Mesendoderm (in vitro differentiated cells): ENCODE measurements around the gene SBNO1.
"Not testable (repeated sequence)": the region's sequence is repeated elsewhere in the genome, so short reads cannot be mapped to it uniquely, and the experiment has no call there.

Experiments used
- DNase-seq: peaks from one replicate; pipeline ENCODE4 v3.0.0; 2013
- H2AK5ac ChIP-seq: 2 replicates; pipeline ENCODE4 v1.6.1; 2013; ENCODE audit warnings: low read length, inconsistent platforms
- H2BK120ac ChIP-seq: 2 replicates; pipeline ENCODE4 v1.6.1; 2013; ENCODE audit warnings: low read depth, mild to moderate bottlenecking, low read length, moderate library complexity, mixed read lengths
- H2BK15ac ChIP-seq: replicated peaks from 2 replicates; pipeline ENCODE4 v1.6.1; 2013; ENCODE audit warnings: low read depth, mild to moderate bottlenecking, moderate library complexity
- H2BK5ac ChIP-seq: 2 replicates; pipeline ENCODE4 v1.6.1; 2013; ENCODE audit warnings: low read length, inconsistent platforms
- H3K18ac ChIP-seq: 2 replicates; pipeline ENCODE4 v1.6.1; 2013; ENCODE audit warnings: mild to moderate bottlenecking, low read length, mixed read lengths
- H3K23ac ChIP-seq: one replicate; pipeline ENCODE4 v1.6.1; 2013; ENCODE audit warnings: low read length
- H3K27ac ChIP-seq: 2 replicates; pipeline ENCODE4 v1.5.1; 2013; ENCODE audit warnings: low read depth, mild to moderate bottlenecking, inconsistent platforms, low read length, moderate library complexity
- H3K27me3 ChIP-seq: 2 replicates; pipeline ENCODE4 v1.6.1; 2013; ENCODE audit warnings: low read length, control low read depth, mild to moderate bottlenecking, inconsistent platforms; ENCODE audit not compliant: insufficient read depth, poor library complexity
- H3K36me3 ChIP-seq: 2 replicates; pipeline ENCODE4 v1.6.1; 2013; ENCODE audit warnings: low read length, inconsistent platforms; ENCODE audit not compliant: control insufficient read depth, insufficient read depth
- H3K4ac ChIP-seq: one replicate; pipeline ENCODE4 v1.6.1; 2013; ENCODE audit warnings: low read depth, mild to moderate bottlenecking, low read length, moderate library complexity
- H3K4me1 ChIP-seq: 2 replicates; pipeline ENCODE4 v1.6.1; 2013; ENCODE audit warnings: low read depth, low read length, inconsistent platforms; ENCODE audit not compliant: control insufficient read depth
- H3K4me2 ChIP-seq: 2 replicates; pipeline ENCODE4 v1.6.1; 2013; ENCODE audit warnings: low read length
- H3K4me3 ChIP-seq: 2 replicates; pipeline ENCODE4 v1.5.1; 2013; ENCODE audit warnings: mild to moderate bottlenecking, low read length
- H3K56ac ChIP-seq: one replicate; pipeline ENCODE4 v1.6.1; 2013; ENCODE audit warnings: low read length
- H3K79me1 ChIP-seq: 2 replicates; pipeline ENCODE4 v1.6.1; 2013; ENCODE audit warnings: low read length, inconsistent platforms
- H3K79me2 ChIP-seq: 2 replicates; pipeline ENCODE4 v1.6.1; 2013; ENCODE audit warnings: mild to moderate bottlenecking, low read length; ENCODE audit not compliant: control insufficient read depth, insufficient read depth
- H3K9ac ChIP-seq: 2 replicates; pipeline ENCODE4 v1.6.1; 2013; ENCODE audit warnings: low read length, inconsistent platforms
- H4K5ac ChIP-seq: one replicate; pipeline ENCODE4 v1.6.1; 2013; ENCODE audit warnings: low read length
- H4K8ac ChIP-seq: one replicate; pipeline ENCODE4 v1.6.1; 2013; ENCODE audit warnings: low read depth, mild to moderate bottlenecking, control low read depth, low read length, moderate library complexity
- WGBS: extraction: QIAGEN DNeasy Blood & Tissue Kit; methylation state at CpG from one replicate; pipeline ENCODE4 v1.1.7; 2013; ENCODE audit warnings: low lambda C conversion rate, missing lambda C conversion rate; ENCODE audit not compliant: insufficient coverage; ENCODE audit errors: extremely low coverage; 5-methylcytosine and 5-hydroxymethylcytosine counted together

SBNO1 gene

DNA sequence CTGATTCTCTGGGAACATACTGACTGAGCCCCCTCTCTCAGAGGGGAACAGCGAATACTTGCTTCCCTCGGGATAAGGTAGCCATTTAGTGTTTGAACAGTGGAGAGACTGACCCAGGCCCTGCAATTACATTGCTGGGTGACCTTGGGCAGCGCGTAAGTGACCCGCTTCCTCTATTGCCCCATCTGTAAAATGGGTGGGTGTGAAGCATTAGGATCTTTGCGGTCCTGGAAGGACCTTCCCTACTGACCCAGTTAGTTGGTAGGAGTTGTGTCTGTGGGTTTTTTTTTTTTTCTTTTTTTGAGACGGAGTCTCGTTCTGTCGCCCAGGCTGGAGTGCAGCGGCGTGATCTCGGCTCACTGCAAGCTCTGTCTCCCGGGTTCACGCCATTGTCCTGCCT, 18.0 kb upstream of the SBNO1 start:
- Histone ChIP-seq H3K4me1 (peaks cover 1% of the 10 kb centered on the region), H2AK5ac (no peak overlapping the region), H3K4ac (no peak overlapping the region), H4K8ac (peak overlapping the region; percentile 39), H3K79me1 (peaks cover 2% of the 10 kb centered on the region), H3K36me3 (no peaks in the 10 kb centered on the region), H3K18ac (no peak overlapping the region), H3K4me2 (no peak overlapping the region), H2BK15ac (no peak overlapping the region), H3K56ac (no peak overlapping the region), H3K23ac (no peak overlapping the region), H3K27ac (no peak overlapping the region), H2BK120ac (no peak overlapping the region), H3K9ac (no peak overlapping the region), H2BK5ac (no peak overlapping the region), H3K4me3 (no peak overlapping the region), H3K27me3 (no peaks in the 10 kb centered on the region), H4K5ac (no peak overlapping the region), H3K79me2 (peaks cover 1% of the 10 kb centered on the region)
- WGBS = no CpG with 5 or more reads among the region's 14 CpGs
- DNase-seq = no peak

GRCh38 chr12:123379391-123379790, 14.7 kb upstream of the SBNO1 start:
- no peak for DNase-seq
- no CpG with 5 or more reads among the region's 5 CpGs for WGBS
- no peak overlapping the region for H3K23ac ChIP-seq

DNA sequence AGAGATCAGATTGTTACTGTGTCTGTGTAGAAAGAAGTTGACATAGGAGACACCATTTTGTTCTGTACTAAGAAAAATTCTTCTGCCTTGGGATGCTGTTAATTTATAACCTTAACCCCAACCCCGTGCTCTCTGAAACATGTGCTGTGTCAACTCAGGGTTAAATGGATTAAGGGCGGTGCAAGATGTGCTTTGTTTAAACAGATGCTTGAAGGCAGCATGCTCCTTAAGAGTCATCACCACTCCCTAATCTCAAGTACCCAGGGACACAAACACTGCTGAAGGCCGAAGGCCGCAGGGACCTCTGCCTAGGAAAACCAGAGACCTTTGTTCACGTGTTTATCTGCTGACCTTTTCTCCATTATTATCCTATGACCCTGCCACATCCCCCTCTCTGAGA, 7.8 kb upstream of the SBNO1 start:
- DNase-seq, H3K23ac ChIP-seq, H4K5ac ChIP-seq, H2BK120ac ChIP-seq, H4K8ac ChIP-seq, H3K18ac ChIP-seq, H3K4me2 ChIP-seq, H3K27ac ChIP-seq, H3K79me1 ChIP-seq, H2BK5ac ChIP-seq, H3K27me3 ChIP-seq, H3K9ac ChIP-seq, H2AK5ac ChIP-seq, H2BK15ac ChIP-seq, H3K79me2 ChIP-seq, H3K4me3 ChIP-seq, H3K36me3 ChIP-seq, H3K4me1 ChIP-seq, H3K4ac ChIP-seq, H3K56ac ChIP-seq: not testable (repeated sequence)
- no CpG with 5 or more reads among the region's 5 CpGs for WGBS

More at GRCh38 chr12:123379391-123379790, 14.7 kb upstream of the SBNO1 start:
- H3K79me1 ChIP-seq = no peaks in the 10 kb centered on the region
- H3K4me3 ChIP-seq = no peak overlapping the region
- H3K4me2 ChIP-seq = no peak overlapping the region
- H3K36me3 ChIP-seq = no peaks in the 10 kb centered on the region
- H3K9ac ChIP-seq = no peak overlapping the region
- no peak overlapping the region for H3K56ac ChIP-seq
- no peak overlapping the region for H2BK15ac ChIP-seq
- no peak overlapping the region for H4K8ac ChIP-seq
- no peak overlapping the region for H3K18ac ChIP-seq
- H2AK5ac ChIP-seq = no peak overlapping the region
- H3K79me2 ChIP-seq = no peaks in the 10 kb centered on the region
- H3K4me1 ChIP-seq = no peaks in the 10 kb centered on the region
- no peak overlapping the region for H3K27ac ChIP-seq
- no peak overlapping the region for H3K4ac ChIP-seq
- no peaks in the 10 kb centered on the region for H3K27me3 ChIP-seq
- H2BK5ac ChIP-seq = no peak overlapping the region
- H2BK120ac ChIP-seq = no peak overlapping the region
- no peak overlapping the region for H4K5ac ChIP-seq

GRCh38 chr12:123371667-123372368, 7.2 kb upstream of the SBNO1 start:
- not testable (repeated sequence) for H3K27me3 ChIP-seq, H2BK15ac ChIP-seq, H3K9ac ChIP-seq, H4K5ac ChIP-seq, H3K79me2 ChIP-seq, DNase-seq, H3K18ac ChIP-seq, H3K36me3 ChIP-seq, H2BK120ac ChIP-seq, H3K79me1 ChIP-seq, H4K8ac ChIP-seq, H3K4me1 ChIP-seq, H3K4ac ChIP-seq, H3K4me2 ChIP-seq, H2BK5ac ChIP-seq, H3K23ac ChIP-seq, H3K56ac ChIP-seq, H3K27ac ChIP-seq, H3K4me3 ChIP-seq, H2AK5ac ChIP-seq
- WGBS = no CpG with 5 or more reads among the region's 48 CpGs

- no peak overlapping the region for H3K18ac ChIP-seq
- no peaks in the 10 kb centered on the region for H3K36me3 ChIP-seq
- no peak overlapping the region for H3K4me3 ChIP-seq
- no peak overlapping the region for H3K56ac ChIP-seq
- no peak overlapping the region for H3K9ac ChIP-seq
- no peak overlapping the region for H4K5ac ChIP-seq
- no peak overlapping the region for H3K23ac ChIP-seq
- DNase-seq = no peak
- H3K4me2 ChIP-seq = no peak overlapping the region
- H3K4ac ChIP-seq = no peak overlapping the region
- no peak overlapping the region for H2BK5ac ChIP-seq
- no peak overlapping the region for H2BK15ac ChIP-seq
- H4K8ac ChIP-seq = no peak overlapping the region
- H3K79me2 ChIP-seq = peaks cover 4% of the 10 kb centered on the region
- H2AK5ac ChIP-seq = no peak overlapping the region
- no peaks in the 10 kb centered on the region for H3K4me1 ChIP-seq
- H2BK120ac ChIP-seq = no peak overlapping the region
- H3K79me1 ChIP-seq = no peaks in the 10 kb centered on the region
- no CpG with 5 or more reads among the region's 5 CpGs for WGBS
- no peaks in the 10 kb centered on the region for H3K27me3 ChIP-seq
- no peak overlapping the region for H3K27ac ChIP-seq
These were observed 4.6 kb upstream of the SBNO1 start for GRCh38 chr12:123369229-123369628.

GRCh38 chr12:123368431-123368830, 3.8 kb upstream of the SBNO1 start:
- not testable (repeated sequence) for H3K18ac ChIP-seq, H4K5ac ChIP-seq, H3K4ac ChIP-seq, H3K79me1 ChIP-seq, H2AK5ac ChIP-seq, H2BK5ac ChIP-seq, H3K27me3 ChIP-seq, H3K4me3 ChIP-seq, H3K56ac ChIP-seq, H2BK15ac ChIP-seq, H3K27ac ChIP-seq, DNase-seq, H2BK120ac ChIP-seq, H3K36me3 ChIP-seq, H3K23ac ChIP-seq, H3K9ac ChIP-seq, H3K4me1 ChIP-seq, H4K8ac ChIP-seq, H3K4me2 ChIP-seq
- WGBS = no CpG with 5 or more reads among the region's 7 CpGs
- H3K79me2 ChIP-seq = peaks cover 12% of the 10 kb centered on the region
